ENCODE data around the gene SEC16A.
A peak's percentile ranks its signal among the peaks of the same experiment; 100 is the strongest.
"Not testable (repeated sequence)": the region's sequence is repeated elsewhere in the genome, so short reads cannot be mapped to it uniquely, and the experiment has no call there.

The SEC16A gene

GRCh38 chr9:136419092-136419420, 63.8 kb downstream of the SEC16A start:
- DNase-seq (ENCODE audit: low read depth in 3 of 3) = no peak

- DNase-seq (ENCODE audit: low read depth in 3 of 3) = no peak
Measured at GRCh38 chr9:136418182-136419091, 64.4 kb downstream of the SEC16A start.

DNA sequence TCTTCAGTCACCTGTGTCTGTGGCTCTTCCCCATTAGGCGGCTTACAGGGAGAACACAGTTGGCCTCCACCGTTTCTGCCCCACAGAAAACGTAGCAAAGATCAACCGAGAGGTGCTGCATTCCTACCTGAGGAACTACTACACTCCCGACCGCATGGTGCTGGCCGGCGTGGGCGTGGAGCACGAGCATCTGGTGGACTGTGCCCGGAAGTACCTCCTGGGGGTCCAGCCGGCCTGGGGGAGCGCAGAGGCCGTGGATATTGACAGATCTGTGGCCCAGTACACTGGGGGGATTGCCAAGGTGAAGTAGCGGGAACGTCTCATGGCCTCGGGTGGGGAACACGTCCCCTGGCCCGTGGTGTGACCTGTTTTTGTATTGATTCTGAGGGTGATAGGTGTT, 65.9 kb downstream of the SEC16A start:
- DNase-seq (ENCODE audit: low read depth in 3 of 3) = no peak

DNA sequence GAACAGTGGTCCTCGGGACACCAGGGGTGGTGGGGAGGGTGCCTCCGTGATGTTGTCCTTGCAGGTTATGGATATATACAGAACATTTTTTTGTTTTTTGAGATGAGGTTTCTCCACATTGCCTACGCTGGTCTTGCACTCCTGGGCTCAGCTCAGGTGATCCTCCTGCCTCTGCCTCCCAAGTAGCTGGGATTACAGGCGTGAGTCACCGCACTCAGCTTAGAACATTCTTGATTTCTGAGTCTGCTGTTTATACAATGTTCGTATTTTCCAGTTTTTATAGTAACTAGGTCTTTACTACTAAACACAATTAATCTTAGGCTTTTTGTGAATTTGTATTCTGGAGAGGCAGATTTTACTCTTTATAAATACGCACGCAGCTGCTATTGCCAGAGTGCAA, 66.4 kb downstream of the SEC16A start:
- DNase-seq (ENCODE audit: low read depth in 3 of 3) = no peak

GRCh38 chr9:136412962-136413361, 69.9 kb downstream of the SEC16A start:
- DNase-seq (ENCODE audit: low read depth in 3 of 3) = no peak

DNA sequence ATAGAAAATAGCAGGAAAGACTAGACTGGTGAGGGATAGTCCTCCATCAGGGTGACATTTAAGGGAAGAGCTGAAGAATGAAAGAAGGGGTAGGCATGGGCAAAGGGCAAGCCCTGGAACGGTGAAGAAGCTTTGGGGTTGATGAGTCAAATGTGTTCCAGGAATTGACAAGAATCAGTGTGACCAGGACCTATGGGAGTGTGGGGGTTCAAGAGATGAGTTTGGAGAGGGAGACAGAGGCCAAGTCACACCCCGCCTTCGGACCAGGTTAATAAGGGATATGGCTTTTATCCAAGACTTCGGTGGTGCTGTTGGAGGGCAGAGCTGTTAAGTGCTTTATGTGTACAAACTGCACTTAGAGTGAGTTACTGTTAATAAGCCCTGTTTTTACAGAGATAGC, 71.5 kb downstream of the SEC16A start:
- DNase-seq (ENCODE audit: low read depth in 3 of 3) = no peak

GRCh38 chr9:136410500-136411287, 72.1 kb downstream of the SEC16A start, which contains the start of the genes ENTR1 and PMPCA:
Gene ENTR1 (minus strand): TSS chr9:136410614. CDS start chr9:136410397, 217 bp downstream.
Gene PMPCA (plus strand): TSS chr9:136410658. CDS start chr9:136410669, 11 bp downstream.
- peak; percentile 92 to 97 (median 95) for DNase-seq (ENCODE audit: low read depth in 3 of 3)

DNA sequence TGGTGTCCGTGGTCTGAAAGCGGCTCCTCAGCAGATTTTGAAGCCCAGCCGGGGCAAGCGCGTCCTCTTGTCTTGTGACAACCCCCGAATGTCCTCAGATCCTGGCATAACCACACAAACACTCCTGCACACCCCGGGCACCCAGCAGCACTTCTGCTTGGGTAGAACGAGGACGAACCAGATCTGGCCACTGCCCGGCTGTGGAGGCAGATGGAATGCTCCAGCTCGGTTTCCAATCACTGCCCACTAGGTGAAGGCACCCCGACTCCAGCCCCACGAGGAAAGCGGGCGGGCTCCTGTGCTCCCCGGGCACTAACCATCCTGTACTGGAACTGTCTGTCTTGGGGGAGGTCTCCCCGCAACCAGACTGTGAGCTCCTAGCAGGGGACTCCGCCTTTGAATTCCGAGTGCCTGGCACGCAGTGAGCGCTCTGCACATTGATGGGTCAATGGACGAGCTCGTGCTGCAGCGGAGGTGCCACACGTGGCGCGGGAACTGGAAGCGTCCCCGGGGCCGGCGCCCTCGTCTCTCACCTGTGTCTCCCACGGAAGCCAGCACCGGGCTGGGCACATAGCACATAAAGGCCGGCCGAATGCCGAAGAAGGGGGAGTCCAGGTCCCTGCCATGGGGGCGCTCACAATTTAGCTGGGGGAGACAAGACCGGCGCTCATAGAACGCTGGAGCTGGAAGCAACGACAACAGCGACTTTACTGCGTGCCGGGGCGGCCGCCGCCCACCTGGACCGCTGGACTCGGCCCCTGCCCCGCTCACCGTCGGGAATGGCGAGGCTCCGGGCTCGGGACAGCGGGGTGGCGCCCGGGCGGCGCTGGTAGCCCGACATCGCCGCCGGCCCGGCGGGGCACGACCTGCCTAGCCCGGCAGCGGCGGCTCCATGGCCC, 73.0 kb downstream of the SEC16A start:
- DNase-seq (ENCODE audit: low read depth in 3 of 3) = no peak

- no peak for DNase-seq (ENCODE audit: low read depth in 3 of 3)
Measured at GRCh38 chr9:136407911-136408310, 74.9 kb downstream of the SEC16A start.

GRCh38 chr9:136407061-136407460, 75.8 kb downstream of the SEC16A start:
- not testable (repeated sequence) for DNase-seq (ENCODE audit: low read depth in 3 of 3)

- DNase-seq (ENCODE audit: low read depth in 3 of 3) = not testable (repeated sequence)
Measured at GRCh38 chr9:136405904-136406303, 76.9 kb downstream of the SEC16A start.

DNA sequence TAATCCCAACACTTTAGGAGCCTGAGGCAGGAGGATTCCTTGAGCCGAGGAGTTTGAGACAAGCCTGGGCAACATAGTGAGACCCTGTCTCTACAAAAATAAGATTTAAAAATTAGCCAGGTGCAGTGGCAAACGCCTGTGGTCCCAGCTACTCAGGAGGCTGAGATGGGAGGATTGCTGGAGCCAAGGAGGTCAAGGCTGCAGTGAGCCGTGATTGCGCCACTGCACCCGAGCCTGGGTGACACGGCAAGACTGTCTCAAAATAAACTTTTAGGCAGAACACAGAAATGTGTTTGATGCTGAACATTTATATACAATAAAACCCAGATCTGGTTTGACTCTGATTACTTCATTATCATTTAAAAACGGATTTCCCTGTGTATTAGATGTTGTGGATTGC, 77.4 kb downstream of the SEC16A start:
- no peak for DNase-seq (ENCODE audit: low read depth in 3 of 3)

DNA sequence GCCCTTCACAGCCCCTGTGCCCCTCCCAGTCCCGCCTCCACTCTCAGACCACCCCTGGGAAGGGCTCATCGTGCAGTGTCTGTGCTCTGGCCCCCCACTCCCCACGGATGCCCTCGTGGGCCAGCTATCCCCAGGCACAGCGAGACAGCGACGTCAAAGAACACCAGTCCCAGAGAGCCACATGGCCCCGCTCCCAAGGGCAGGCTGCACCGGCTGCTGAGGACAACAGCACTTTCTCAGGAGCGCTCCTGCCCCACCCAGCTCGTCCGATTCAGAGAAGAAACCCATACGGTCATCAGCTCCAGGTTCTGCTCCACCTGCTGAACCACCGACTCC, 78.1 kb downstream of the SEC16A start:
- no peak for DNase-seq (ENCODE audit: low read depth in 3 of 3)

- peak in 1 of 3 experiments; percentile 50 for DNase-seq (ENCODE audit: low read depth in 3 of 3)
Measured at GRCh38 chr9:136403915-136404800, 78.7 kb downstream of the SEC16A start.

DNA sequence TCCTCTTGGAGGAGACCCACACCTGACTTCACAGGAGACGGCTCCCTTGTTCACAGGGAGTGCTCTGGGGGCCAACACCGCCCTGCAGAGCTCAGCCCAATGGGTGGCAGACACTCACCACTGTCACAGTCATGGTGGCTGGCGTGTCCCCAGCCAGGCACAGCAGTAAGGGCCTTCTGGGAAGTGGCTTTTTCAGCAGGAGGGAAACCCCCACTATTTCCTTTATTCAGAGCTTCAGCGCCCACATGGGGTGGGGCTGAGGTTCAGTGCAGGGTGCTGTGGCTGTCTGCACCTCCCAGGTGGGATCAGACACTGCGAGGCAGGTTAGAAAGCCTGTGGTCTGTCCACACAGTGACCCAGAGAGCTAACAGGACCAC, 79.3 kb downstream of the SEC16A start:
- DNase-seq (ENCODE audit: low read depth in 3 of 3) = peak; percentile 51 to 75 (median 58)

DNA sequence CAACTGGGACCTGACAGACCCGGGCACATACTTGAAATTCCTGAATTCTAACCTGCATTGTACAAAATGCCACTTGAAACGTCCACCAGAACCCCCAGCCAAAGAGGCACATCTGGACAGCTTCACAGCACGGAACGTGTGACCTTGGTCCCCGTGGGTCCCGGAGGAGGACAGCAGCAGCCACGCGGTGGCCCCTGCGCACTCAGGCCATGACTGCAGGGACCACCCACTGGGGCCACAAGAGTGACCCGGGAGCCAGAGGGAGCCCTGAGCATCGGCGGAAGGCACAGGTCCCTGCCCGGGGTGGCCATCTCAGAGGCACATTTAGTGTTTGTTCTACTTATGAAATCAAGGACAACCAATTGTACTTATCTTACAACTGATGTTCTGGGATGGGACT, 80.8 kb downstream of the SEC16A start:
- DNase-seq (ENCODE audit: low read depth in 3 of 3) = no peak

- no peak for DNase-seq (ENCODE audit: low read depth in 3 of 3)
Measured at GRCh38 chr9:136401173-136401922, 81.5 kb downstream of the SEC16A start.

DNA sequence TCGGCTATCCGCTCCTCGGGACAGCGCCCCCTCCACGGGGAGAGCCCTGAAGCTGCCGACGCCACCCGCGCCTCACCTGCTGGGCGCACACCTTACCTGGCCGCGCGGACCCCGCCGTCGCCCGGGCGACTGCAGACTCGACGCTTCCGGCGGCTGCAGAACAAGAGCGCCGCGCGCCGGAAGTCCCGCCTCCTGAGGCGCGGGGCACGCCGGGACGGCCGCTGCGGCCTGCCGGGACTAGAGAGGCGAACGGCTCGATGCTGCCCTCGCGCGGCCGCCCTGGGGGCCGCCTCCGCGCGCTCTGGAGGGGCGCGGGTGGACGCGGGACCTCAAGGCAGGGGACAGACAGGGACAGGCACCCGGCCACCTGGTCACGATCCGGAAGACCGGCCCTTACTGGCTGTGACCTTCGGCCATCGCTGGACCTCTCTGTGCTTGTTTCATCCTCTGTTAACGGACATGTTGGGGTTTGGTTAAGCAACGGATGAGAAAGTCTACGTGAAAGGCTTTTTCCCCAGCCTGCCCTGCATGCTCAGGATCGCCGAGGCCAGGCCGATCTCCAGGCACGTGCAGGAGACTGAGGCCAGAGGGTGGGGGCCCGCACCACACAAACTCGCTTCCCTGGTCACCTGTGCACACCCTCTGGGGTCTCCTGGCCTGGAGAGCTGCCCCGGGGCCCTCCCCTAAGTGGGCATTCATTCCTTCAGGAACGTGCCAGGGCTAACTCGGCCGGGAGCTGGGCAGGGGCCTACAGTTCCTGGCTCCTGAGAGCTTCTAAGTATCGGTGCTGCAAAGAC, 82.6 kb downstream of the SEC16A start, which contains the start of gene SNAPC4:
Gene SNAPC4 (minus strand): TSS at position 133 of the 797 bp plus-strand sequence. CDS start 1,742 bp downstream, outside the sequence.
- peak; percentile 73 to 85 (median 74) for DNase-seq (ENCODE audit: low read depth in 3 of 3)

Data from stimulated activated CD4-positive, alpha-beta T cell treated with anti-CD3 and anti-CD28 coated beads, TNF-alpha, amount 100 ng/mL, for 24 hours (primary cell).